HG02840 (cell line): ENCODE data around the gene SLCO3A1.
A peak's percentile ranks its signal among the peaks of the same experiment; 100 is the strongest.

ENCODE experiments used
- ATAC-seq: cut with Tn5 transposase; IDR thresholded peaks from one replicate; pipeline ENCODE4 v1.9.1; 2021; ENCODE audit warnings: mild to moderate bottlenecking, moderate library complexity, moderate number of reproducible peaks; ENCODE audit not compliant: unreplicated experiment, low FRiP score

The SLCO3A1 gene

GRCh38 chr15:92082006-92082843 lies 228.7 kb downstream of the SLCO3A1 start:
- no peak for ATAC-seq

- ATAC-seq: no peak
These were observed 229.7 kb downstream of the SLCO3A1 start for GRCh38 chr15:92083190-92083589.

- no peak for ATAC-seq
These were observed 233.7 kb downstream of the SLCO3A1 start for GRCh38 chr15:92087211-92087610.

GRCh38 chr15:92091155-92091734 lies 237.7 kb downstream of the SLCO3A1 start:
- no peak for ATAC-seq

- no peak for ATAC-seq
These were observed 239.0 kb downstream of the SLCO3A1 start for GRCh38 chr15:92092289-92093105.

- peak; percentile 69 for ATAC-seq
These were observed 242.2 kb downstream of the SLCO3A1 start for GRCh38 chr15:92095693-92096092.

GRCh38 chr15:92097474-92098178 lies 244.1 kb downstream of the SLCO3A1 start:
- ATAC-seq: no peak

- ATAC-seq: no peak
These were observed 245.4 kb downstream of the SLCO3A1 start for GRCh38 chr15:92098869-92099268.

- ATAC-seq: no peak
These were observed 246.8 kb downstream of the SLCO3A1 start for GRCh38 chr15:92100301-92100700.

- ATAC-seq: no peak
These were observed 247.2 kb downstream of the SLCO3A1 start for GRCh38 chr15:92100751-92101150.

GRCh38 chr15:92101708-92102394 lies 248.3 kb downstream of the SLCO3A1 start:
- no peak for ATAC-seq

GRCh38 chr15:92102395-92102755 lies 248.9 kb downstream of the SLCO3A1 start:
- no peak for ATAC-seq

- no peak for ATAC-seq
These were observed 250.6 kb downstream of the SLCO3A1 start for GRCh38 chr15:92104072-92104471.

GRCh38 chr15:92105611-92106010 lies 252.1 kb downstream of the SLCO3A1 start:
- no peak for ATAC-seq

GRCh38 chr15:92107510-92107909 lies 254.0 kb downstream of the SLCO3A1 start:
- no peak for ATAC-seq

GRCh38 chr15:92109191-92109873 lies 255.8 kb downstream of the SLCO3A1 start:
- ATAC-seq: no peak

- ATAC-seq: no peak
These were observed 257.8 kb downstream of the SLCO3A1 start for GRCh38 chr15:92111291-92111690.

- no peak for ATAC-seq
These were observed 258.2 kb downstream of the SLCO3A1 start for GRCh38 chr15:92111751-92112150.

- no peak for ATAC-seq
These were observed 258.7 kb downstream of the SLCO3A1 start for GRCh38 chr15:92112180-92112579.
